Uterus (tissue), 4 donors: ENCODE measurements around the gene ZNF532. TPM values are rescaled to one million over a fixed set of nuclear protein-coding genes. Genes with fewer than 3 reads are reported as not detected.

Experiments
- DNase-seq, 2 donors: peaks; one replicate each; pipeline ENCODE4 v3.0.0-alpha.2; 2019 to 2020
- H3K27ac ChIP-seq, 2 donors: fragments of 200-600 bp; sonication (generic); 1 replicate in 1 of 2; 2 replicates in 1 of 2; pipeline ENCODE4 v1.5.1; 2016 to 2018
- H3K27me3 ChIP-seq, 2 donors: fragments of 200-600 bp; sonication (generic); one replicate each; pipeline ENCODE4 v1.5.1; 2018 to 2019; ENCODE audit warnings: control low read depth in 1 of 2
- H3K36me3 ChIP-seq, 2 donors: fragments of 200-600 bp; sonication (generic); one replicate each; pipeline ENCODE4 v1.5.1; 2019; ENCODE audit warnings: control low read depth in 1 of 2
- H3K4me1 ChIP-seq, 2 donors: fragments of 200-600 bp; sonication (generic); one replicate each; pipeline ENCODE4 v1.5.1; 2018 to 2019; ENCODE audit warnings: control low read depth in 1 of 2
- H3K4me3 ChIP-seq, 2 donors: fragments of 200-600 bp; sonication (generic); 1 replicate in 1 of 2; 2 replicates in 1 of 2; pipeline ENCODE4 v1.5.1; 2018 to 2019; ENCODE audit warnings: mild to moderate bottlenecking in 1 of 2
- H3K9me3 ChIP-seq, 2 donors: fragments of 200-600 bp; sonication (generic); one replicate each; pipeline ENCODE4 v1.5.1; 2019; ENCODE audit warnings: control low read depth in 1 of 2
- POLR2A ChIP-seq, 2 donors: fragments of 450-650 bp; IDR thresholded peaks; one replicate each; pipeline ENCODE4 v1.6.1; 2016; ENCODE audit warnings: antibody characterized with exemption in 2 of 2, mild to moderate bottlenecking in 1 of 2, moderate library complexity in 1 of 2
- intact Hi-C: fragments of 100-400 bp; cut with DNase I; formaldehyde crosslinking; loops from one replicate; pipeline ENCODE4 v1.15.1; 2023; ENCODE audit warnings: low total_unique reads
- total RNA-seq, 4 donors: library from RNA; depleted of rRNA in 3 of 4; stranded (reverse); fragments of >200 nt in 3 of 4; gene quantifications; one replicate each; pipeline versions ENCODE4 v1.1.0 to v1.2.4, GENCODE V29; 2014 to 2023
- TF ChIP-seq, protein P1 (sequence below), 4 experiments: fragments of 200-600 bp in 2 of 4; fragments of 450-650 bp in 2 of 4; sonication (generic) in 2 of 4; IDR thresholded peaks; one replicate each; pipeline ENCODE4 v1.5.1; 2016 to 2019; ENCODE audit warnings: antibody characterized with exemption in 4 of 4, mild to moderate bottlenecking in 2 of 4, moderate library complexity in 1 of 4
- donor health status: DM: yes; HTN: yes; CAD: no.

The ZNF532 gene
- total RNA-seq, 4 donors from 2014 or later, result 32.4 to 174 (median 127) TPM

DNA sequence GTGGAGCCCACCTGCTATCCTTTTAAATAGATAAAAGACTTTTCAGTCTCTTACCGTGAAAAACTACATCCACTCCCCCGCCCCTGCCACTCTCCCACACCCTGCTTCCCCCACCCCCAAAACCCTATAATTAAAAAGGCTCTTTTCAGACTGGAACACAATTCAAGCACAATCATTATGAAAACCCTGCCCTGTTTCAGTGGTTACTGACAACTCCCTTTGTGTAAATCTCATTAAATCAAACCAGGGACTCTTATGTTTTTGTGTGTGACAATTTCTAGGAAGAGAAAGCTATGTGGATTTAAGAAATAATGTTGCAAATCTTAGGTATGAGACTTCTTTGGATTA is 21.0 kb upstream of the ZNF532 start:
- DNase-seq, result no peak
- Histone ChIP-seq H3K9me3 (no peaks in the 10 kb centered on the region), H3K27ac (no peak overlapping the region), H3K36me3 (no peaks in the 10 kb centered on the region), H3K27me3 (no peaks in the 10 kb centered on the region), H3K4me1 (no peaks in the 10 kb centered on the region), H3K4me3 (no peak overlapping the region)
- intact Hi-C loops, result no loop called here
- TF ChIP-seq POLR2A (IDR thresholded peaks at IDR 0.05), result no peak
- TF ChIP-seq, protein P1, sequence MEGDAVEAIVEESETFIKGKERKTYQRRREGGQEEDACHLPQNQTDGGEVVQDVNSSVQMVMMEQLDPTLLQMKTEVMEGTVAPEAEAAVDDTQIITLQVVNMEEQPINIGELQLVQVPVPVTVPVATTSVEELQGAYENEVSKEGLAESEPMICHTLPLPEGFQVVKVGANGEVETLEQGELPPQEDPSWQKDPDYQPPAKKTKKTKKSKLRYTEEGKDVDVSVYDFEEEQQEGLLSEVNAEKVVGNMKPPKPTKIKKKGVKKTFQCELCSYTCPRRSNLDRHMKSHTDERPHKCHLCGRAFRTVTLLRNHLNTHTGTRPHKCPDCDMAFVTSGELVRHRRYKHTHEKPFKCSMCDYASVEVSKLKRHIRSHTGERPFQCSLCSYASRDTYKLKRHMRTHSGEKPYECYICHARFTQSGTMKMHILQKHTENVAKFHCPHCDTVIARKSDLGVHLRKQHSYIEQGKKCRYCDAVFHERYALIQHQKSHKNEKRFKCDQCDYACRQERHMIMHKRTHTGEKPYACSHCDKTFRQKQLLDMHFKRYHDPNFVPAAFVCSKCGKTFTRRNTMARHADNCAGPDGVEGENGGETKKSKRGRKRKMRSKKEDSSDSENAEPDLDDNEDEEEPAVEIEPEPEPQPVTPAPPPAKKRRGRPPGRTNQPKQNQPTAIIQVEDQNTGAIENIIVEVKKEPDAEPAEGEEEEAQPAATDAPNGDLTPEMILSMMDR (IDR thresholded peaks at IDR 0.05), result no peak

DNA sequence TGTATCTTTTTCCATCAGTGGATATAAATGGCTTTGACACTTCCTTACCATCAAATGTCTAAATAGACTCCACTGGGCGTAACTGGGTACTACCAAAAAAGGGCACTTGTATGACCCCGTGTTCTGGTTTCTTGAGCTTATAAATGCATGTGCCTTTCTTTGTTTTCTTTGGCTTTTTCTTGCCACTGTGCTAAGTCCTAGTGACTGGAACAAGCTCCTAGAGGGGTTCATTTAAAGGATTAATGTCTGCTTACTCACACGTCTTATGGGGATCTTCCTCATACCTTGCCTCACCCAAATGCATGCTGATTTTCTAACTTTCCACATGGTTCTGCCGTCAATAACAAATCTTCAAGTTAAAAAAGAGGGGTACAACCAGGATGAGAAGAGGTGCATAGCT is 19.8 kb upstream of the ZNF532 start:
- no peak for TF ChIP-seq POLR2A (IDR thresholded peaks at IDR 0.05)
- TF ChIP-seq, protein P1 (IDR thresholded peaks at IDR 0.05), result no peak
- no peak for DNase-seq
- H3K27ac ChIP-seq, result no peak overlapping the region
- H3K4me1 ChIP-seq, result no peaks in the 10 kb centered on the region
- intact Hi-C loops, result no loop called here
- no peak overlapping the region for H3K4me3 ChIP-seq
- no peaks in the 10 kb centered on the region for H3K36me3 ChIP-seq
- no peaks in the 10 kb centered on the region for H3K9me3 ChIP-seq
- no peaks in the 10 kb centered on the region for H3K27me3 ChIP-seq

- Histone ChIP-seq H3K4me1 (no peaks in the 10 kb centered on the region), H3K27me3 (no peaks in the 10 kb centered on the region), H3K4me3 (no peak overlapping the region), H3K9me3 (no peaks in the 10 kb centered on the region), H3K36me3 (no peaks in the 10 kb centered on the region), H3K27ac (no peak overlapping the region)
- DNase-seq, result no peak
- TF ChIP-seq, protein P1 (IDR thresholded peaks at IDR 0.05), result no peak
- no peak for TF ChIP-seq POLR2A (IDR thresholded peaks at IDR 0.05)
- intact Hi-C loops, result no loop called here
Measured at GRCh38 chr18:58845928-58846724, 18.6 kb upstream of the ZNF532 start.

DNA sequence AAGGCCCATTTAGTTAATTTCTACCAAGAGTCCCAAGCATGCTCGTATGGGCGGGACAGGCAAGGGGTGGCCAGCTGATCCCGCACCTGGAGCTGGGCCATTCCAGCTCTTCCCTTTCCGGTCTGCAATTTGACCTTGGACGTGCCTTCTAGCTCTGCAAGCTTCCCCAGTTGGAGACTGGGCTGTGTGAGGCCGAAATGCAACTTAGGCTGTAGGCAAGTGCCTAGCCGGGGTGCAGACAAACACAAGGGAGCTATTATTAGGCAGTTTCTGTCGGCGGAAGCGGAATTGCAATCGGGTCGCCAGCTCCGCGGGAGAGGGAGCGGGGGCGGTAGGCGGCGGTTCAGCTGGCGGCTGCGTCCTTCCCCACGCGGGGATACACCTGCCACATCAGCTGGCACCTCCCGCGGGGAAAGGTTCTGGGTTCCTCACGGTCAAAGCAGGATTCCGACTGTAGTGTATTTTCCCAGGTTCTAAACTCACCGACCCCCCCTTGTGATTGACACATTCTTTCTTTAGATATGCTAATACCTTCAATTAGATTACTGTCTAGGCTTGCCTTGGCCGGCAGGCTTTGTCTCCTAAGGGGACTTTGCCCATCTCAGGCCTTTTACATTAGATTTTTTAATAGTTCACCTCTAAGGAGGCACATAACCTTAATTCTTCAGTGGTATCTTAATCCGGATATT is 17.1 kb upstream of the ZNF532 start:
- H3K27me3 ChIP-seq, result no peaks in the 10 kb centered on the region
- no peaks in the 10 kb centered on the region for H3K4me1 ChIP-seq
- peak overlapping the region in 1 of 2 donors; percentile 4 for H3K27ac ChIP-seq
- no peaks in the 10 kb centered on the region for H3K36me3 ChIP-seq
- TF ChIP-seq, protein P1 (IDR thresholded peaks at IDR 0.05), result no peak
- no peak for TF ChIP-seq POLR2A (IDR thresholded peaks at IDR 0.05)
- no peak for DNase-seq
- H3K9me3 ChIP-seq, result no peaks in the 10 kb centered on the region
- intact Hi-C loops, result no loop called here
- no peak overlapping the region for H3K4me3 ChIP-seq

GRCh38 chr18:58848685-58849084 is 16.0 kb upstream of the ZNF532 start:
- Histone ChIP-seq H3K36me3 (no peaks in the 10 kb centered on the region), H3K4me3 (no peak overlapping the region), H3K27ac (no peak overlapping the region), H3K27me3 (no peaks in the 10 kb centered on the region), H3K4me1 (no peaks in the 10 kb centered on the region), H3K9me3 (no peaks in the 10 kb centered on the region)
- TF ChIP-seq POLR2A (IDR thresholded peaks at IDR 0.05), result no peak
- TF ChIP-seq, protein P1 (IDR thresholded peaks at IDR 0.05), result no peak
- intact Hi-C loops, result no loop called here
- DNase-seq, result no peak
